Esophagus muscularis mucosa (tissue), 4 donors: ENCODE results near the gene TREML4. TPM values are rescaled to one million over a fixed set of nuclear protein-coding genes. Genes with fewer than 3 reads are reported as not detected.

Experiments
- DNase-seq: peaks from one replicate; pipeline ENCODE4 v3.0.0-alpha.2; 2017; ENCODE audit errors: extremely low spot score
- H3K27ac ChIP-seq, 4 donors: fragments of 200-600 bp; sonication (generic); replicated peaks in 1 of 4; 1 replicate in 3 of 4; 2 replicates in 1 of 4; pipeline ENCODE4 v1.5.1; 2016 to 2019; ENCODE audit warnings: mild to moderate bottlenecking in 1 of 4
- H3K27me3 ChIP-seq, 4 donors: fragments of 200-600 bp; sonication (generic); one replicate each; pipeline versions ENCODE4 v1.5.1 to v1.6.0; 2016 to 2019
- H3K36me3 ChIP-seq, 4 donors: fragments of 200-600 bp; sonication (generic); one replicate each; pipeline ENCODE4 v1.5.1; 2016 to 2019
- H3K4me1 ChIP-seq, 4 donors: fragments of 200-600 bp; sonication (generic); one replicate each; pipeline ENCODE4 v1.5.1; 2016 to 2019
- H3K4me3 ChIP-seq, 4 donors: fragments of 200-600 bp; sonication (generic); 1 replicate in 2 of 4; 2 replicates in 2 of 4; pipeline ENCODE4 v1.5.1; 2016 to 2019; ENCODE audit warnings: mild to moderate bottlenecking in 4 of 4, moderate library complexity in 1 of 4
- H3K9me3 ChIP-seq, 4 donors: fragments of 200-600 bp; sonication (generic); 1 replicate in 3 of 4; 2 replicates in 1 of 4; pipeline ENCODE4 v1.5.1; 2016 to 2019
- EP300 ChIP-seq: sonication (generic); formaldehyde crosslinking; IDR thresholded peaks from one replicate; pipeline ENCODE4 v1.6.1; 2017; ENCODE audit warnings: antibody characterized with exemption
- POLR2A ChIP-seq: fragments of 450-650 bp; IDR thresholded peaks from one replicate; pipeline ENCODE4 v1.6.1; 2017; ENCODE audit warnings: antibody characterized with exemption, moderate library complexity, mild to moderate bottlenecking, low read depth
- POLR2AphosphoS5 ChIP-seq, 2 donors: sonication (generic); formaldehyde crosslinking; IDR thresholded peaks; one replicate each; pipeline ENCODE4 v1.6.1; 2017; ENCODE audit warnings: antibody characterized with exemption in 2 of 2
- WGBS: methylation state at CpG from one replicate; pipeline ENCODE4 v1.1.5; 2018; 5-methylcytosine and 5-hydroxymethylcytosine counted together
- intact Hi-C: fragments of 100-400 bp; cut with DNase I; formaldehyde crosslinking; loops from one replicate; pipeline ENCODE4 v1.15.1; 2023
- total RNA-seq, 4 donors: library from RNA; depleted of rRNA; stranded (reverse); fragments of >200 nt; gene quantifications; one replicate each; pipeline versions ENCODE4 v1.1.0 to v1.2.1, GENCODE V29; 2016
- TF ChIP-seq, protein P1 (sequence below), 3 experiments: fragments of 200-600 bp in 2 of 3; fragments of 450-650 bp in 1 of 3; sonication (generic) in 2 of 3; IDR thresholded peaks; one replicate each; pipeline ENCODE4 v1.5.1; 2017 to 2019; ENCODE audit warnings: antibody characterized with exemption in 3 of 3, mild to moderate bottlenecking in 2 of 3, moderate library complexity in 1 of 3

TREML4 gene
- total RNA-seq, 4 donors from 2014 or later = not detected

DNA sequence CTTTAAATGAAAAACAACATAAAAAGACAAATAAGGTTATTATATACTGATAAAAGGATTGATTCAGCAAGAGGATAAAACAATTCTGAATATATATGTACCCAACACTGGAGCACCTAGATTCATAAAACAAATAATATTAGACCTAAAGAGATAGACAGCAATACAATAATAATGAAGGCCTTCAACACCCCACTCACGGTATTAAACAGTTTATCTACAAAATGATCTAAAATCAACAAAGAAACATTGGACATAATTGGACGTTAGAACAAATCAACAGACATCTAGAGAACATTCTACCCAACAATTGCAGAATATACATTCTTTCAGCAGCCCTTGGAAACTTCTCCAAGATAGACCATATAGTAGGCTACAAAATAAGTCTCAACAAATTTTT lies 34.3 kb downstream of the TREML4 start:
- no peak for DNase-seq
- H3K36me3 ChIP-seq = no peaks in the 10 kb centered on the region
- 77% methylated on average over 2 of the region's 2 CpGs for WGBS
- H3K27me3 ChIP-seq = no peaks in the 10 kb centered on the region
- peaks cover 0 to 44% (median 18%) of the 10 kb centered on the region in 4 donors for H3K9me3 ChIP-seq
- intact Hi-C loops = no loop called here
- H3K4me1 ChIP-seq = peaks cover 0 to 2% (median 0%) of the 10 kb centered on the region in 4 donors
- H3K4me3 ChIP-seq = no peak overlapping the region
- TF ChIP-seq, protein P1, sequence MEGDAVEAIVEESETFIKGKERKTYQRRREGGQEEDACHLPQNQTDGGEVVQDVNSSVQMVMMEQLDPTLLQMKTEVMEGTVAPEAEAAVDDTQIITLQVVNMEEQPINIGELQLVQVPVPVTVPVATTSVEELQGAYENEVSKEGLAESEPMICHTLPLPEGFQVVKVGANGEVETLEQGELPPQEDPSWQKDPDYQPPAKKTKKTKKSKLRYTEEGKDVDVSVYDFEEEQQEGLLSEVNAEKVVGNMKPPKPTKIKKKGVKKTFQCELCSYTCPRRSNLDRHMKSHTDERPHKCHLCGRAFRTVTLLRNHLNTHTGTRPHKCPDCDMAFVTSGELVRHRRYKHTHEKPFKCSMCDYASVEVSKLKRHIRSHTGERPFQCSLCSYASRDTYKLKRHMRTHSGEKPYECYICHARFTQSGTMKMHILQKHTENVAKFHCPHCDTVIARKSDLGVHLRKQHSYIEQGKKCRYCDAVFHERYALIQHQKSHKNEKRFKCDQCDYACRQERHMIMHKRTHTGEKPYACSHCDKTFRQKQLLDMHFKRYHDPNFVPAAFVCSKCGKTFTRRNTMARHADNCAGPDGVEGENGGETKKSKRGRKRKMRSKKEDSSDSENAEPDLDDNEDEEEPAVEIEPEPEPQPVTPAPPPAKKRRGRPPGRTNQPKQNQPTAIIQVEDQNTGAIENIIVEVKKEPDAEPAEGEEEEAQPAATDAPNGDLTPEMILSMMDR (IDR thresholded peaks at IDR 0.05) = no peak
- no peak overlapping the region for H3K27ac ChIP-seq

DNA sequence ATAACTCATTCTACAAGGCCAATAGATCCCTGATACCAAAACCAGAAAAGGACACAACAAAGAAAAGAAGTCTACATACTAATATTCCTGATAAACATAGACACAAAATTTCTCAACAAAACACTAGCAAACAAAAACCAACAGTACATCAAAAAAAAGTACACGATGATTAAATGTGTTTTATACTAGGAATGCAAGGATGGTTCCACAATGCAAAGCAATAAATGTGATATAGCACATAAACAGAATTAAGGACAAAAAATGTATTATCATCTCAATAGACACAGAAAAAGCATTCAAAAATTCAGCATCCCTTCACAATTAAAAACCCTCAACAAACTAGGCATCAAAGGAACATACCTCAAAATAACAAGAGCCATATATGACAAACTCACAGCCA lies 35.1 kb downstream of the TREML4 start:
- Histone ChIP-seq H3K27me3 (no peaks in the 10 kb centered on the region), H3K36me3 (no peaks in the 10 kb centered on the region), H3K4me3 (no peak overlapping the region), H3K4me1 (no peaks in the 10 kb centered on the region), H3K9me3 (peaks cover 0 to 41% (median 15%) of the 10 kb centered on the region in 4 donors), H3K27ac (no peak overlapping the region)
- TF ChIP-seq POLR2AphosphoS5 (IDR thresholded peaks at IDR 0.05) (no peak), EP300 (no peak), POLR2A (no peak)
- TF ChIP-seq, protein P1 (IDR thresholded peaks at IDR 0.05) = no peak
- intact Hi-C loops = no loop called here
- WGBS = 81% methylated on average over 1 of the region's 1 CpG
- no peak for DNase-seq

DNA sequence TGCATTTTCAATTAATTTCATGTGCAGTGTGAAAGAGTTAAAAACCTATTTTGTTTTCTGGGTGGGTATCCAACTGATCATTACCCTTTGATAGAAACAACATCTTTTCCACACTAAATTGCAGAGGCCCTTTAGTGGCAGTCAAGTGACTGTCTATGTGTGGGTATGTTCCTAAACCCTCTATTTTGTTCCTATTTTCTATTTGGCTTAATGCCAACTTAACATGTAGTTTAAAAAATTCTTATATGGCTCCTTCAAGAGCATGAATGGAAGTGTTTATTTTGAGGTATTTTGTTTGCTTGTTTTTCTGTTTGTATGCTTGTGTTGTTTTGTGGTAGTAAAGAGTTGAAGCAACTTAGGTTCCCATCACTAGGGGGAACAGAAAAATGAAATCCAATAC lies 38.4 kb downstream of the TREML4 start:
- Histone ChIP-seq H3K36me3 (no peaks in the 10 kb centered on the region), H3K27ac (no peak overlapping the region), H3K4me1 (no peaks in the 10 kb centered on the region), H3K4me3 (no peak overlapping the region), H3K27me3 (no peaks in the 10 kb centered on the region), H3K9me3 (peaks cover 0 to 25% (median 10%) of the 10 kb centered on the region in 4 donors)
- no peak for TF ChIP-seq EP300
- no peak for TF ChIP-seq POLR2AphosphoS5 (IDR thresholded peaks at IDR 0.05)
- TF ChIP-seq, protein P1 (IDR thresholded peaks at IDR 0.05) = no peak
- no peak for TF ChIP-seq POLR2A
- intact Hi-C loops = no loop called here
- no peak for DNase-seq

DNA sequence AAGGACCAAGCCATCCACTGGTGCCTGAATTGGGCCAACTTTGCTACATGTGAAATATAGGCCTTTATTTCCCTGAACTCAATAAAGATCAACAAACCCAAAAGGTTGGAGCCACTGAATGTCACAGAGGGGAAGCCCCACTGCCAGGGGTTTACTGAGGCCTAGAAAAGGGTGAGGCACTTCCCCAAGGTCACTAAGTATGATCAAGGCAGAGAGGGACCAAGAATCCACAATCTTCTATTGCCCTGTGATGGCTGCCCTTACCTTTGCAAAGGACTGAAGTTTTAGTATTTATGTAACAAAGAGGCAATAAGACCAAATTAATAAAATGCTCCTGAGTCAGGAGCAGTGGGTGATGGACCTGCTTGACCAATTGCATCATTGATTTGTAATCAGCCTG lies 40.3 kb downstream of the TREML4 start:
- Histone ChIP-seq H3K36me3 (no peaks in the 10 kb centered on the region), H3K9me3 (peaks cover 0 to 8% (median 6%) of the 10 kb centered on the region in 4 donors), H3K4me3 (no peak overlapping the region), H3K4me1 (no peaks in the 10 kb centered on the region), H3K27ac (no peak overlapping the region), H3K27me3 (peaks cover 0 to 3% (median 0%) of the 10 kb centered on the region in 4 donors)
- intact Hi-C loops = no loop called here
- DNase-seq = peak; percentile 62
- TF ChIP-seq, protein P1 (IDR thresholded peaks at IDR 0.05) = no peak
- TF ChIP-seq EP300 (no peak), POLR2AphosphoS5 (IDR thresholded peaks at IDR 0.05) (no peak), POLR2A (no peak)

DNA sequence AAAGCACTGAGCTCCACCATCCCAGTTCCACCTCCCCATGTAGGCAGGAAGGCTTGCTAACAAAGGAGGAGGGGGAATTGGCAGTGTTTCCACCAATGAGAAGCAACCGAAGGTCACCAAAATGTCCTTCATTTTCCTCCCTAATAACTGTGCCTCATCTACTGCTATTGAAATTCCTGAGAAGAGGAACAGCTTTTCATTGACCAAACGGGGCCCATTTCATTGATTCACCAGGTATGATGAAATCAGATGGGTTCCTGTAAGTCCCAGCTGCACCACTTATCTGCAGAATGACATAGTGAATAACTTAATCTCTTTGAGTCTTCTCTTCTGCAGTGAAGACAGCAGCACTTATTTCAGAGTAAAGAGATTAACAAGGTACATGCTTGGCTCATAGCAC lies 41.0 kb downstream of the TREML4 start:
- TF ChIP-seq POLR2AphosphoS5 (IDR thresholded peaks at IDR 0.05) = no peak
- TF ChIP-seq EP300 = no peak
- TF ChIP-seq POLR2A = no peak
- TF ChIP-seq, protein P1 (IDR thresholded peaks at IDR 0.05) = no peak
- no peak overlapping the region for H3K4me3 ChIP-seq
- 74% methylated on average over 2 of the region's 2 CpGs for WGBS
- H3K9me3 ChIP-seq = peaks cover 0 to under 1% (median under 1%) of the 10 kb centered on the region in 4 donors
- peak; percentile 72 for DNase-seq
- no peak overlapping the region for H3K27ac ChIP-seq
- intact Hi-C loops = no loop called here
- no peaks in the 10 kb centered on the region for H3K36me3 ChIP-seq
- H3K4me1 ChIP-seq = no peaks in the 10 kb centered on the region
- peaks cover 0 to 10% (median 0%) of the 10 kb centered on the region in 4 donors for H3K27me3 ChIP-seq
